Stimulated activated CD4-positive, alpha-beta T cell treated with anti-CD3 and anti-CD28 coated beads, Interleukin-2, amount 100 ng/mL, for 4 hours (primary cell): ENCODE data around the gene CRISP2.
"Not testable (repeated sequence)": the region's sequence is repeated elsewhere in the genome, so short reads cannot be mapped to it uniquely, and the experiment has no call there.

Source experiments
- DNase-seq: peaks from one replicate; pipeline ENCODE4 v3.0.0-alpha.2; 2020; ENCODE audit warnings: low read depth

The CRISP2 gene

GRCh38 chr6:49713346-49713745, at the start of gene CRISP2:
Gene CRISP2 (minus strand): TSS chr6:49713543. CDS start chr6:49709196, 4,347 bp downstream.
- DNase-seq: no peak

- DNase-seq: no peak
Observed at GRCh38 chr6:49744259-49744658, 30.9 kb upstream of the CRISP2 start, which contains the start of gene CRISP3. Gene CRISP3 (minus strand): TSS chr6:49744388. CDS start chr6:49744367, 21 bp downstream.

GRCh38 chr6:49743429-49743828, 30.1 kb upstream of the CRISP2 start:
- no peak for DNase-seq

GRCh38 chr6:49739423-49739822, 26.1 kb upstream of the CRISP2 start:
- DNase-seq: no peak

- no peak for DNase-seq
Observed at GRCh38 chr6:49736017-49736508, 22.7 kb upstream of the CRISP2 start.

- DNase-seq: no peak
Observed at GRCh38 chr6:49733680-49734079, 20.3 kb upstream of the CRISP2 start.

GRCh38 chr6:49732781-49733180, 19.4 kb upstream of the CRISP2 start:
- DNase-seq: no peak

- no peak for DNase-seq
Observed at GRCh38 chr6:49730251-49730650, 16.9 kb upstream of the CRISP2 start.

- DNase-seq: not testable (repeated sequence)
Observed at GRCh38 chr6:49723917-49724316, 10.6 kb upstream of the CRISP2 start.

- DNase-seq: no peak
Observed at GRCh38 chr6:49721297-49721696, 8.0 kb upstream of the CRISP2 start.

GRCh38 chr6:49720372-49720771, 7.0 kb upstream of the CRISP2 start:
- DNase-seq: no peak

- no peak for DNase-seq
Observed at GRCh38 chr6:49698478-49698877, 14.9 kb downstream of the CRISP2 start.

GRCh38 chr6:49693512-49693911, 19.8 kb downstream of the CRISP2 start:
- no peak for DNase-seq

- no peak for DNase-seq
Observed at GRCh38 chr6:49692534-49692933, 20.8 kb downstream of the CRISP2 start.

- DNase-seq: no peak
Observed at GRCh38 chr6:49676671-49677281, 36.6 kb downstream of the CRISP2 start.

- DNase-seq: no peak
Observed at GRCh38 chr6:49675816-49676215, 37.5 kb downstream of the CRISP2 start.

GRCh38 chr6:49668083-49668511, 45.2 kb downstream of the CRISP2 start:
- no peak for DNase-seq

GRCh38 chr6:49666930-49667757, 46.2 kb downstream of the CRISP2 start:
- DNase-seq: no peak

- no peak for DNase-seq
Observed at GRCh38 chr6:49666480-49666879, 46.9 kb downstream of the CRISP2 start.

- DNase-seq: no peak
Observed at GRCh38 chr6:49664817-49665216, 48.5 kb downstream of the CRISP2 start.

GRCh38 chr6:49664054-49664453, 49.3 kb downstream of the CRISP2 start:
- not testable (repeated sequence) for DNase-seq

- DNase-seq: no peak
Observed at GRCh38 chr6:49662892-49663261, 50.5 kb downstream of the CRISP2 start.

GRCh38 chr6:49662231-49662891, 51.0 kb downstream of the CRISP2 start:
- no peak for DNase-seq
